ENCODE results near the gene ERCC6L2. TPM values are rescaled to one million over a fixed set of nuclear protein-coding genes. Genes with fewer than 3 reads are reported as not detected.

Gene ERCC6L2
- total RNA-seq, result 36.6 TPM

DNA sequence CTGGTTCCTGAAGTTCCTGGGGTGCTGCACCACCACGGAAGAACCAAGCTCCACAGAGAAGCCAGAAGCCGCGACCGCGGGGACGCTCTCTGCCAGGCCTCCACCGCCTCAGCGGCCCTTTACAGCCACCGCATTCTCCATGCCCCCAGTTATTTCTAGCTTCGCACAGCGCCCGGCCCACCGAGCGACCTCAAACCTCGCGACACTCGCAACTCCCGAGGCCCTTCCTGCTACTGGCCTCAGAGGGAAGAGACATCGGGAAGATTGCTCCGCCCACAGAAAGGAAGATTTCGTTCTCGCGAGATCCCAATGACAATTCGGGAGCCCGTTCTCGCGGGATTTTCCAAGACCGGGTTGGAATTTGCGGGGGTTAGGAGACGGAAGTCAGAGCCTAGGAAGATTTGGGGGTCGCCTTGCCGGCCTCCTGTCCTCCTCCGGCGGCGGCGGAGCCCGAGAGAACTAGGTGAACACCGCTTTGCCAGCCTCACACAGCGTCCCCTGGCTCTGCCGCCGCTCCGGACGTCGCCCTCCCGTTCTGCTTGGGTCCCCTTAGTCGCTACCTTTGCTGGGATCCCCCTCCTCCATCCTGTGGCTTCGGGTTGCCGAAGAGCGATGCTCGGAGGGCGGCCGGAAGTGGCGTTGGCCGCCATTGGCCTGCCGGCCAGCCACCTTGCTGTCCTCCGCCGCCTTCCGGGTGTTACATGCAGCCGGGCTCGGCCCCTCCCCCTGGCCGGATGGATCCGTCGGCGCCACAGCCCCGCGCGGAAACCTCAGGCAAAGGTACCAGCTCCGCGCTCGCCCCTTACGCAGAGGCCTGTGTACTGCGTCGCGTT, at the start of gene ERCC6L2:
ERCC6L2 (plus strand) TSS at position 387 of the 833 bp plus-strand sequence; CDS start at position 735, 348 bp downstream.
- peak; percentile 96 for DNase-seq (ENCODE audit: low spot score)

DNA sequence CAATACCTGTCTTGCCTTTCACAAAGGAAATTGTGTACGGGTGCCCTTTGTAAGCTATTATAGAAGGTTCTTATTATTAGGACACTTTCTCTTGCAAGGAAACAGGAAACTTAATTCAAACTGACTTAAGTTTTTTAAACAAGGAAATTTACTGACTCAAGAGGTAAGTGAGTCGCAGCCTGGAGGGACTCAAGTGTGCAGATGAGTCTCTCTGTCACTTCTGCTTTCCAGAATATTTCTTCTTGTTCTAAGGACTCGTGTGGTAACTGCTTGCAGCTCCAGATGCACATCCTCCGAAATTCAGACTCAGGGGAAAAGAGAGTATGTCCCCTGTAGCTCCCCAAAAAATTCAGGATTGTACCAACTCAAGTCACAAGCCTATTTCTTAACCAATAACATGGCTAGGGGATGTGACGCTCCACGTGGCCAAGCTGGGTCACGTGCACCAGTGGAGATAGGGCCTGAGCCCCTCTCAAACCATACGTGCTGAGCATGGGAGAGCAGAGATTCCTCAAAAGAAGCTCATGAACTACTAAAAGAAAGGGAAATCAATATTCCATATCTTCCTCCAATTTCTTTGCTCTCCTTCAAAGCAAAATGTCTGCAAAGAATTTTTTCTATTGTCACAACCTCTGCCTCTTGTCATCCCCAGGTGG, 49.2 kb upstream of the ERCC6L2 start:
- no peak for DNase-seq (ENCODE audit: low spot score)

- DNase-seq (ENCODE audit: low spot score), result no peak
Measured at GRCh38 chr9:95830768-95831167, 44.7 kb upstream of the ERCC6L2 start.

- DNase-seq (ENCODE audit: low spot score), result no peak
Measured at GRCh38 chr9:95831810-95832209, 43.7 kb upstream of the ERCC6L2 start.

- no peak for DNase-seq (ENCODE audit: low spot score)
Measured at GRCh38 chr9:95833546-95834178, 41.8 kb upstream of the ERCC6L2 start.

DNA sequence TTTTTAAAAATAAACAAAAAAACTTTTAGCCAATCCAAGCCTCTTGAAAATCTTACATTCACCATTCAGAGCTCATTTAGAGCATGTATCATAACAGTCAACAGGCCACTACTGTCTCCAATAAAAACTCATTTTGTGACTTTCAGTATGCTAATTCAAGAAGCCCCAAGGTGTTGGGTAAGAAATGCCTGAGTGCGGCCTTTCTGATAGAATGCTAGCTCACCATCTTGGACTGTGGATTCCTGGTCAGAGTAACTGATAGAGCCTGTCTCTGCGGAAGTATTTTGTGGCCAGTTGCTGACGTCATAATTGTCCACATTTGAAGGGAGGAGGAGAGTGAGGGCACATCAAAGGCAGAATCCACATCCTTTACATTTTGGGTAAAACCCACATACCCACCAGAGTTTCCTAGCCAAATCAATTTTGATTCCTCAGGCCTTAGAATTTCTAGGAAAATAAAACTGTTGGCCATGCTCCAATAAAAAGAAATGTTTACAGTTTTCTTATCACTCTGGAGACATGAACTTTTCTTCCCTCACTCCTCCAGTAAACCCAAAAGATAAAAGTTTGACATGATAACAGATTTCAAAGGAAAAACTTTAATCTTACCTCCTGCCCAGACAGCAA, 41.1 kb upstream of the ERCC6L2 start:
- DNase-seq (ENCODE audit: low spot score), result no peak

DNA sequence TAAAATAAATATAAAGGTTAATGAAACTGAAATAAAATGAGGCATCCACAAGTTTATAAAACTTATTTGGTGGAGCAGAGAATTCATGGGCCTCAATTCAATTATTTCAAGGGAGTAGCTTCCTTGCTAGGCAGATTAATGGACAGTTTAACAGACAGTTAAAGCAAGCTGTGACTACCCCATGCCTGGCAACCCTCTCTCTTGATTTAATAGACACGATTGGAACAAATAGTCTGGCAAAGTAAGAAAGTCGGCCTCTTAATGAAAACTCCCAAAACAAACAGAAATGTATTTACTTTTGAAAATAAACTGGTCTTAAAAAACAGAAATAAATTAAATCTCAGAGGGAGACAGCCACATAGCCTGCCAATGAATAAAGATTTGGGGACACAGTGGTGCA, 40.1 kb upstream of the ERCC6L2 start:
- no peak for DNase-seq (ENCODE audit: low spot score)

DNA sequence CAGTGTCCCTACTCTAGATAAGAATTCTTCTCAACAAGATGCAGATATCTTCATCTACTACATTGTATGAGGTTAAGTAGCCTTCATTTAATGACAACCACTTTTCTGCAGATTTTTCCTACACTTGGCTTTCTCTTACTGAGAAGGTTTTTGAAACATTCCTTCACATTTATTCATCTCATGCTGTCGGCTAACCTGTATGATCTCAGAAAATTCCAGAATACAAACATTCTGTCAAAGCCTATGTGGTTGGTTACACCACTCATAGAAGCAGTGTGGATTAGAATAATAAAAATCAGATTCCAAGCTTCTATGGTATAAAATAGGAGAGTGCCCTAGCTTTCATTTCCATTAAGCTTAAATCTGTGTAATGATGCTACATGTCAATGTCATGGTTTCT, 39.4 kb upstream of the ERCC6L2 start:
- DNase-seq (ENCODE audit: low spot score), result no peak

DNA sequence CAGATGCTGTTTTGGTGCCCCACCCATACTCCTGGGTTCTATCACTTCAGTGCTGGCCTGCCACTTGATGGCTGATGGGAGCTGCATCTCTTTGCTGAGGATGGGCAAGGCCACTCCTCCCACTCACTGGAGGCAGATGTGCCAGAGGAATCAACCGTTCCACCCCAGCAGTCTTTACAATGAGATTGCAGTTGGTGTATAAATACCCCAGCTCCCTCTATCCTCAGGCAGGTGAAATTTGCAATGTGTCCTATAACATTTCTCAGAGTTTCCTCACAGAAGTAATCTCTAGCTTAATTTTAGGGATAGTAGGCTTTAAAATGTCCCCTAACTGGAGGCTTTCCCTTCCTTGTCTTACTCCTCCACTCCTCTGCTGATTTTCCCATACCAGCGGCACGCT, 36.5 kb upstream of the ERCC6L2 start:
- no peak for DNase-seq (ENCODE audit: low spot score)

- no peak for DNase-seq (ENCODE audit: low spot score)
Measured at GRCh38 chr9:95840074-95840473, 35.4 kb upstream of the ERCC6L2 start.

GRCh38 chr9:95841377-95841776, 34.1 kb upstream of the ERCC6L2 start:
- no peak for DNase-seq (ENCODE audit: low spot score)

- no peak for DNase-seq (ENCODE audit: low spot score)
Measured at GRCh38 chr9:95845751-95846150, 29.7 kb upstream of the ERCC6L2 start.

DNA sequence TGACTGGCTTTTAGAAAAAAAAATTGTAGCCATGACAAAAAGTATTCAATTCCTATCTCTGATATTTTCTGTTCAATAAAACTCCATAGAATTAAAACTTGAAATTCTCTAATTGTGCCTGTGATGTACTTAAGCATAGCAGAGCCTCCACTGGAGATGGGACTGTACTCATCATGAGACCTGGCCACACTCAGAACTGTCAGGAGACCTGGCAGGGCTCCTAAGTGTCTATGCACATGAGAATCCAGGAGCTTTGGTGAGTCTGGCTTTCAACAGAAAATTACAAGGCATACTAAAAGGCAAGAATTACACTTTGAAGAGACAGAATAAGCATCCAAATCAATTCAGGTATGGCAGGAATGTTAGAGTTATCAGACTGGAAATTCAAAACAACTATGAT, 26.7 kb upstream of the ERCC6L2 start:
- DNase-seq (ENCODE audit: low spot score), result no peak

DNA sequence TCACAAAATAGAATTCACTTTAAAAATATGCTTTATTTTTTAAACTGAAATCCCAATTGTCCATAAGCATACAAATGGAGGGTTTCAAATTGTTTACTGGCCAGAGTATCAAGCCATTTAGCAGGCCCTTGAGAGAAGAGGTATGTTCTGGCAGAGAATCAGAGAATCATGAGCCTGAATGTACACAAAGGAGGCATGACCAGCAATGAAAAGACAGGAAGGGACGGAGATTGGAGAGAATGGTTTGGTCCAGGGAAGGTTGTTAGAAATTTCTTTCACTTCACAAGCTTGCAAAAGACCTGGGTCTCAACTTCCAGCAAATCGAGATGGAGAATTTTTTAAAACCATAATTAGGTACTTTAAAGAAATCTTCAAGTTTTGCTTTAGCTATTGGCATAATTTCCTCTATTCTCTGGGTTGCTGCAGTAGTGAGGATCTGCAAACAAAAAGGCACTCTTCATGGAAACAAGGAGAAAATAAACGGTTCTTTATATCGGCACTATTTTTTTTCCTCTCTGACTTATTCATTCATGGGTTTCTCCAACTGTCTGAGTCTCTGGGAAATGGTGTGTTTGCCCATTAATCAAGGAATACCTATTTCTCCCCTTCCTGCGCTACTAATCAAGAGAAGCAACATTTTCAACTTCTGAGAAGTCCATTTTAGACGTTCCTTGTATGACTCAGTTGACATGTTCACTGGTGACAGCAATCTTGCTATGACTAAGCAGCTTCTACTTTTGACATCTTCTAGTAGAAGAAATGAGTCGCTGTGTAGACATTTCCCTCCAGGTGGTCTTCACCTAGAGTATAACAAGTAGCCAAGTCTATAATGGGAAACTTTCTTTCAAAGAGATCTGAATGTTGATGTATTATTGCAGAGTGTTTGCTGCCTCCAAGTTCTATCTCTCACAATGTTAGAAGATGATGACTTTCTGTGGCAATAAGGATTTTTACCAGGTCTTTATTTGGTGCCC, 23.1 kb upstream of the ERCC6L2 start:
- no peak for DNase-seq (ENCODE audit: low spot score)

GRCh38 chr9:95854386-95855020, 21.0 kb upstream of the ERCC6L2 start:
- no peak for DNase-seq (ENCODE audit: low spot score)

GRCh38 chr9:95855961-95856360, 19.5 kb upstream of the ERCC6L2 start:
- no peak for DNase-seq (ENCODE audit: low spot score)

GRCh38 chr9:95857124-95857523, 18.4 kb upstream of the ERCC6L2 start:
- no peak for DNase-seq (ENCODE audit: low spot score)

DNA sequence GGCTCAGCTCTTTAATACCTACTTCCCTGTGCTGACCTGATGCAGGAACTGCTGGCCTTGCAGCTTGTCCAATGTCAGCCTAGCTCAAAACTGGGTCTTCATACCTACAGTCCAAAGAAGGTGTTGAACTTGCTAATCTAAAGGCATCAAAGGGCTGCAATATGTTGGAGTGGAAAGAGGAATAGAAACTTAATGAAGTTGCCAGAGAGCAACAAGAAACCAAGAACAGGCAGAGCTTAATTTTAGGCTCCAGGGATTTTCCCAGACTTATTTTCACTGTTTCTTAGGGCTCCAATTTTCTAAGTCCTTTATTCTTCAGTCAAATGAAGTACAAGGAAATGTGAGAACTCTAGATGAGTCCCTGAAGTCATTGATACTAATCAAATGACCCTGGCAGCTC, 17.6 kb upstream of the ERCC6L2 start:
- no peak for DNase-seq (ENCODE audit: low spot score)

- DNase-seq (ENCODE audit: low spot score), result no peak
Measured at GRCh38 chr9:95862343-95862742, 13.1 kb upstream of the ERCC6L2 start.

DNA sequence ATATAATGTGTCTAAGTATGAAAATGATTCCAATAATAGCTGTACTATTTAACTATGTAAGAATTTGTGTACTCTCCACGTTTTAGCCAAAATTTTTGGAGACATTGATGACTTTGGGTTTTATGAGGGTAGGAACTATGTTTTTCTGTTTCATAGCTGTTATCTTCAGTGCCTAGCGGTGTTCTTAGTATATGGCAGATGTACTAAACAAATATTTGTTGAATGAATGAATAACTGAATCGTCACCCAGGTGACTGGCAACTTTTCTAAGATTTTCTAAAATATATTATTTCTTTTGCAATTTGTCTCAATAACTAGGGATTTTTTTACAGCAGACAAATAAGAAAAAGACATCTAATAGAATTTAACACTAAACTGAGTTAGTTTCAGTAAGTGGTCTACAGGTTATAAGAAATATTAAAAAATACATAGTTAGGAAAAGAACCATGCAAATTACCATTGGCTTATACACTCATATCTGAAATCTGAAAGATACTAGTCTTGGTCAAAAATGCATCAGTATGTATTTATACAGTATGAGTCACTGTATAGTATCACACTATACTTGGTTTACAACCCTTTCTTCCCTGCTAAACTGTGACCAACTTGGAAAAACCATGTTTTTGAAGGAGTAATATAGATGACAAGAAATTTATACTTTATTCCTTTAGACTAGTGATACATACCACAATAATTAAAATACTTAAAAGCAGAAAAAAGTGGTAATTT, 10.5 kb upstream of the ERCC6L2 start:
- DNase-seq (ENCODE audit: low spot score), result no peak
